D721Med (cell line): ENCODE results near the gene DHDH.
"Not testable (repeated sequence)": the region's sequence is repeated elsewhere in the genome, so short reads cannot be mapped to it uniquely, and the experiment has no call there.

Experiments used
- DNase-seq: peaks from one replicate; pipeline ENCODE4 v3.0.0; 2011; ENCODE audit warnings: low spot score; ENCODE audit not compliant: insufficient read length
- FAIRE-seq: peaks from 2 replicates; lab custom pipeline; 2011; peaks lifted over from hg19 to GRCh38; lab: Jason Lieb, UNC
- CTCF ChIP-seq: IDR thresholded peaks from 2 replicates; pipeline ENCODE4 v1.5.1; 2012; ENCODE audit warnings: mild to moderate bottlenecking, control low read depth; ENCODE audit not compliant: insufficient read depth; ENCODE audit errors: missing control alignments

The DHDH gene

DNA sequence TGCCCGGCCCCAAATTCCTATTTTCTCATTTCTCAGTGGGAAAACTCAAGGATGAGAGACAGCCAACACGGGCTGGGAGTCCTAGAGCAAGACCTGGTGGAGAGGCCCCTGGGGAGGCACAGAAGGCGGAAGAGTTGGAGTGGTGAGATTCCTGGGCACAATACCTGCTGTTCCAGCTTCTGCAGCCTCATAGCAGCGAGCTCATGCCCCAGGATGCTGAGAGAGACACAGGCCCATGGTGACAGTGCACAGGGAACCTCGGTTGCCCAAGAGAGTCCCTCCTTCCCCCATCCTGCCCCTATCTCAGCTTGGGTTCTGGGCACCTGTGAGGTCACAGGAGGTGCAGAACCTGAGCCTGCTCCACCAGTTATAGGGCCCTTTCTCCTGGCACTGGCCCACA, 36.3 kb upstream of the DHDH start:
- DNase-seq (no peak), FAIRE-seq (no peak)

GRCh38 chr19:48899386-48899749, 34.1 kb upstream of the DHDH start:
- not testable (repeated sequence) for DNase-seq, FAIRE-seq

More for the DNA sequence above, 36.3 kb upstream of the DHDH start:
- no peak for TF ChIP-seq CTCF

GRCh38 chr19:48899781-48900476, 33.6 kb upstream of the DHDH start, which contains the start of gene NUCB1:
NUCB1 (plus strand) TSS chr19:48900312; CDS start chr19:48900797, 485 bp downstream.
- FAIRE-seq: no peak
- no peak for TF ChIP-seq CTCF
- DNase-seq: peak; percentile 99

GRCh38 chr19:48900477-48901406, 32.8 kb upstream of the DHDH start:
- DNase-seq (no peak), FAIRE-seq (no peak)
- no peak for TF ChIP-seq CTCF

DNA sequence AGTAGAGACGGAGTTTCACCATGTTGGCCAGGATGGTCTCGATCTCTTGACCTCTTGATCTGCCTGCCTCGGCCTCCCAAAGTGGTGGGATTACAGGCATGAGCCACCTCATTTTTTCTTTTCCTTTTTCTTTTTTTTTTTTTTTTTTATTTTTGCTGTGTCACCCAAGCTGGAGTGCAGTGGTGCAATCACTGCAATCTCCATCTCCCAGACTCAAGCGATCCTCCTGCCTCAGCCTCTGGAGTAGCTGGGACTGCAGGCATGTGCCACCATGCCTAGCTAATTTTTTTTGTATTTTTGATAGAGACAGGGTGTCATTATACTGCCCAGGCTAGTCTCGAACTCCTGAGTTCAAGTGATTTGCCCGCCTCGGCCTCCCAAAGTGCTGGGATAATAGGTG, 31.2 kb upstream of the DHDH start:
- DNase-seq, FAIRE-seq: not testable (repeated sequence)

DNA sequence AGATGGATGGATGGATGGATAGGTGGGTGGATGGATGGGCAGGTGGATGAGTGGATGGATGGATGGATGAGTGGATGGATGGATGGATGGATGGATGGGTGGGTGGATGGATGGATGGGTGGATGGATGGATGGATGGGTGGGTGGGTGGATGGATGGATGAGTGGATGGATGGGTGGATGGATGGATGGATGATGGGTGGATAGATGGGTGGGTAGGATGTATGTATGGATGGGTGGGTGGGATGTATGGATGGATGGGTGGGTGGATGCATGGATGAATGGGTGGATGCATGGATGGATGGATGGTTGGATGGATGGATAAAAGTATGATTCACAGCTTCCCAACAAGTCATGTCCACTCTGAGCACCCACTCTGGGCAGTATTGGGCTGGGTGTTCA, 29.7 kb upstream of the DHDH start:
- FAIRE-seq: not testable (repeated sequence)

DNA sequence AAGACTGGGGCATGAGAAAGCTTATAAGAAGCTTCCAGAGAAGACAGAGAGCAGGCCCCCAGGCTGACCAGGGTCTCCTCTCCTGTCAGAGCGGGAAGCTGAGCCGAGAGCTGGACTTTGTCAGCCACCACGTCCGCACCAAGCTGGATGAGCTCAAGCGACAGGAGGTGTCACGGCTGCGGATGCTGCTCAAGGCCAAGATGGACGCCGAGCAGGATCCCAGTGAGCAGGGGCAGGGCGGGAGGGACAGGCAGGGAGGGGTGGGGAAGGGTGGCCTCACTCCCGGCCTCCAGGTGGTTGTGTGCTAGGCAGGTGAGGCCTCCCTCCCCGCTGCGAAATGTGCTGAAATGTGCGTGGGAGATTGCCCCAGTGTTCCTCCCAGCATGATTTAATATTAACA, 27.8 kb upstream of the DHDH start:
- FAIRE-seq (no peak), DNase-seq (no peak)
- TF ChIP-seq CTCF: no peak

More for the DNA sequence above, 29.7 kb upstream of the DHDH start:
- not testable (repeated sequence) for DNase-seq

GRCh38 chr19:48906324-48906723, 27.2 kb upstream of the DHDH start:
- DNase-seq (no peak), FAIRE-seq (no peak)
- no peak for TF ChIP-seq CTCF
